SK-N-SH treated with all-trans-retinoic acid at 6 μM for 48 hours (cell line): Measurements from ENCODE around the gene TRPC1.
A peak's percentile ranks its signal among the peaks of the same experiment; 100 is the strongest.

Experiments used
- ATAC-seq: fragments of 200-7000 bp; cut with Tn5 transposase; 3 replicates; pipeline ENCODE4 v1.9.1; 2020; ENCODE audit warnings: mild to moderate bottlenecking, moderate library complexity
- BACH2 ChIP-seq: fragments of 250-450 bp; sonication (Bioruptor Pico); IDR thresholded peaks from 2 replicates; pipeline ENCODE4 v1.9.0; 2021; ENCODE audit warnings: mild to moderate bottlenecking, borderline replicate concordance
- ISL1 ChIP-seq: fragments of 250-450 bp; sonication (Bioruptor Pico); IDR thresholded peaks from 2 replicates; pipeline ENCODE4 v2.1.2; 2022; ENCODE audit warnings: mild to moderate bottlenecking, moderate library complexity
- OSR1 ChIP-seq: fragments of 250-450 bp; sonication (Bioruptor Pico); IDR thresholded peaks from 2 replicates; pipeline ENCODE4 v1.8.0; 2022; ENCODE audit warnings: moderate library complexity, mild to moderate bottlenecking, inconsistent platforms
- PPARA ChIP-seq: fragments of 250-450 bp; sonication (Bioruptor Pico); IDR thresholded peaks from 2 replicates; pipeline ENCODE4 v1.5.0; 2020; ENCODE audit warnings: mild to moderate bottlenecking, borderline replicate concordance
- SNAI2 ChIP-seq: fragments of 250-450 bp; sonication (Bioruptor Pico); IDR thresholded peaks from 2 replicates; pipeline ENCODE4 v1.5.0; 2020; ENCODE audit warnings: mild to moderate bottlenecking, moderate library complexity
- TCF4 ChIP-seq: fragments of 250-450 bp; sonication (Bioruptor Pico); IDR thresholded peaks from 2 replicates; pipeline ENCODE4 v1.8.0; 2021; ENCODE audit warnings: mild to moderate bottlenecking, moderate library complexity, borderline replicate concordance
- TOX ChIP-seq: fragments of 250-450 bp; sonication (Bioruptor Pico); IDR thresholded peaks from 2 replicates; pipeline ENCODE4 v1.8.0; 2021; ENCODE audit warnings: mild to moderate bottlenecking, moderate library complexity, borderline replicate concordance
- ZC3H10 ChIP-seq: fragments of 250-450 bp; sonication (Bioruptor Pico); IDR thresholded peaks from 2 replicates; pipeline ENCODE4 v1.5.1; 2021; ENCODE audit warnings: mild to moderate bottlenecking, moderate library complexity
- ZFP3 ChIP-seq: fragments of 250-450 bp; sonication (Bioruptor Pico); IDR thresholded peaks from 2 replicates; pipeline ENCODE4 v1.5.0; 2020; ENCODE audit warnings: mild to moderate bottlenecking, moderate library complexity
- ZNF565 ChIP-seq: fragments of 450-650 bp; formaldehyde crosslinking; conservative IDR thresholded peaks from 2 replicates; pipeline ENCODE4 v1.5.0; 2020; ENCODE audit warnings: low read depth, mild to moderate bottlenecking, moderate library complexity
- TF ChIP-seq, protein P1 (sequence below): fragments of 250-450 bp; sonication (Bioruptor Pico); IDR thresholded peaks from 2 replicates; pipeline ENCODE4 v1.5.1; 2021; ENCODE audit warnings: mild to moderate bottlenecking, moderate library complexity
- TF ChIP-seq, protein P2 (sequence below): fragments of 250-450 bp; sonication (Bioruptor Pico); IDR thresholded peaks from 2 replicates; pipeline ENCODE4 v1.8.0; 2020; ENCODE audit warnings: mild to moderate bottlenecking, moderate library complexity, borderline replicate concordance
- TF ChIP-seq, protein P3 (sequence below): fragments of 250-450 bp; sonication (Bioruptor Pico); IDR thresholded peaks from 2 replicates; pipeline ENCODE4 v1.8.0; 2021; ENCODE audit warnings: low read depth, mild to moderate bottlenecking, moderate library complexity, borderline replicate concordance

TRPC1 gene

DNA sequence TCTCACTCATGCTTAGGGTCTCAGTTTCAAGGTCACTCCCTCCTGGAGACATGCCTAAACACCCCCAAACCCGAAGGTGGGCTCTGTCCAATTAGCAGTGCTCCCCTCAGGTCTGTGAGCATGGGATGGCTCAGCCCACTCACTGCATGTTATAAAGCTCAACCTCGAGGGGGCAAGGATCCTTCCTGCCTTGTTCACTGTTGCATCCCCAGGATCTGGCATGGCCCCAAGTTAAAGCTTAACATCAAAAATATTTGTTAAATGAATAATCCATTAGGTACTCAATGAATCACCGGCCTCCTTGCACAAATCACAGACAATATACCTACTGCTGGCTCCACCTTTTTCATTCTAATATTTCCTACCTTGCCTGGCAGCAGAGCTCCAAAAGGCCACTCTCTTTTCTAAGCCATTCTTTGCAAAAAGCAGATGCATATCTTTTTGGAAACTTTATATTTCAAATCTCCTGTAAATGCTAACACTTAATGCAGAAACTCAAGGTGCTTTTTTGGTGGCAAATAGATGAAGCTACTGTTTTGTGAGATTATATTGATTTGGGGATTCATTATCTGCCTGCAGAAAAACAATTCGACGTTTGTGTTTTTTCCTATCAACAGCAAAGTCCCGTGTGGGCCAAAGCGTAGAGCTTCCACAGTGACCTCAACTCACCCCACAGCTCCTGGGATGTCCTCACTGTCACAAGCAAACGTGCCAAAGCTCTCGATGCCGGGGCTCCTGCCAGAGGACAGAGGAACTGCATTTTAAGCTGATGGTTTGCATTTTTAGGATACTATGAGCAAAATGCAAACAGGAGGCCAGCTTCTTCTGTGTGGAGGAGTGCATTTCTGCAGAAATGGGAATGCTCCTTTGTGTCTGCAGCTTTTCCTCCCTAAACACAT, 129.7 kb downstream of the TRPC1 start:
- peak; percentile 35 for ATAC-seq
- TF ChIP-seq ZNF565 (CRISPR knock-in tag) (no peak), ISL1 (CRISPR knock-in tag) (0 out of 2 replicates have a peak, but pooled peaks have one; percentile 17), ZC3H10 (CRISPR knock-in tag) (no peak), BACH2 (no peak), OSR1 (CRISPR knock-in tag) (no peak)
- TF ChIP-seq, protein P1, sequence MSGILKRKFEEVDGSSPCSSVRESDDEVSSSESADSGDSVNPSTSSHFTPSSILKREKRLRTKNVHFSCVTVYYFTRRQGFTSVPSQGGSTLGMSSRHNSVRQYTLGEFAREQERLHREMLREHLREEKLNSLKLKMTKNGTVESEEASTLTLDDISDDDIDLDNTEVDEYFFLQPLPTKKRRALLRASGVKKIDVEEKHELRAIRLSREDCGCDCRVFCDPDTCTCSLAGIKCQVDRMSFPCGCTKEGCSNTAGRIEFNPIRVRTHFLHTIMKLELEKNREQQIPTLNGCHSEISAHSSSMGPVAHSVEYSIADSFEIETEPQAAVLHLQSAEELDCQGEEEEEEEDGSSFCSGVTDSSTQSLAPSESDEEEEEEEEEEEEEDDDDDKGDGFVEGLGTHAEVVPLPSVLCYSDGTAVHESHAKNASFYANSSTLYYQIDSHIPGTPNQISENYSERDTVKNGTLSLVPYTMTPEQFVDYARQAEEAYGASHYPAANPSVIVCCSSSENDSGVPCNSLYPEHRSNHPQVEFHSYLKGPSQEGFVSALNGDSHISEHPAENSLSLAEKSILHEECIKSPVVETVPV (CRISPR knock-in tag): no peak
- TF ChIP-seq, protein P2, sequence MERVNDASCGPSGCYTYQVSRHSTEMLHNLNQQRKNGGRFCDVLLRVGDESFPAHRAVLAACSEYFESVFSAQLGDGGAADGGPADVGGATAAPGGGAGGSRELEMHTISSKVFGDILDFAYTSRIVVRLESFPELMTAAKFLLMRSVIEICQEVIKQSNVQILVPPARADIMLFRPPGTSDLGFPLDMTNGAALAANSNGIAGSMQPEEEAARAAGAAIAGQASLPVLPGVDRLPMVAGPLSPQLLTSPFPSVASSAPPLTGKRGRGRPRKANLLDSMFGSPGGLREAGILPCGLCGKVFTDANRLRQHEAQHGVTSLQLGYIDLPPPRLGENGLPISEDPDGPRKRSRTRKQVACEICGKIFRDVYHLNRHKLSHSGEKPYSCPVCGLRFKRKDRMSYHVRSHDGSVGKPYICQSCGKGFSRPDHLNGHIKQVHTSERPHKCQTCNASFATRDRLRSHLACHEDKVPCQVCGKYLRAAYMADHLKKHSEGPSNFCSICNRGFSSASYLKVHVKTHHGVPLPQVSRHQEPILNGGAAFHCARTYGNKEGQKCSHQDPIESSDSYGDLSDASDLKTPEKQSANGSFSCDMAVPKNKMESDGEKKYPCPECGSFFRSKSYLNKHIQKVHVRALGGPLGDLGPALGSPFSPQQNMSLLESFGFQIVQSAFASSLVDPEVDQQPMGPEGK: no peak

DNA sequence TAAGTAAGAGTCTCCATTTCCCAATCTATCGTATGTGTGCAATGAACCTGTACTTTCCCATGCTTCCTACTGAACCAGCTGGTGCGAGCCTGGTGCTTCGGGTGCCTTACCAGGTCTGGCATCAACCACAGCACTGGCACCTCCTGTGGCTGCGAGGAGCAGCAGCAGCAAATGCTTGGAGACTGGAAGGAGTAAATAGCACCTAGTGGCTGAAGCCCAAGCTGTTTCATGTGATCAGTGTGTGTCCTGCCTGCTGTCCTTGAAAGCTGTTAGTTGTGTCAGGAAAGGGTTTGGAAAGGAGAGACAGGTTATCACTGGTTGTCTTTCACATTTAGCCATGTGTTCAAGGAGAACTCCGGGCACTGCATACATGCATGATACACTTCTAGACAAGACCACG, 133.2 kb downstream of the TRPC1 start:
- TF ChIP-seq ZNF565 (CRISPR knock-in tag) (no peak), SNAI2 (CRISPR knock-in tag) (no peak), BACH2 (no peak), OSR1 (CRISPR knock-in tag) (no peak), ZC3H10 (CRISPR knock-in tag) (no peak), ZFP3 (CRISPR knock-in tag) (no peak), TOX (no peak), PPARA (no peak), ISL1 (CRISPR knock-in tag) (no peak), TCF4 (CRISPR knock-in tag) (no peak)
- TF ChIP-seq, protein P3, sequence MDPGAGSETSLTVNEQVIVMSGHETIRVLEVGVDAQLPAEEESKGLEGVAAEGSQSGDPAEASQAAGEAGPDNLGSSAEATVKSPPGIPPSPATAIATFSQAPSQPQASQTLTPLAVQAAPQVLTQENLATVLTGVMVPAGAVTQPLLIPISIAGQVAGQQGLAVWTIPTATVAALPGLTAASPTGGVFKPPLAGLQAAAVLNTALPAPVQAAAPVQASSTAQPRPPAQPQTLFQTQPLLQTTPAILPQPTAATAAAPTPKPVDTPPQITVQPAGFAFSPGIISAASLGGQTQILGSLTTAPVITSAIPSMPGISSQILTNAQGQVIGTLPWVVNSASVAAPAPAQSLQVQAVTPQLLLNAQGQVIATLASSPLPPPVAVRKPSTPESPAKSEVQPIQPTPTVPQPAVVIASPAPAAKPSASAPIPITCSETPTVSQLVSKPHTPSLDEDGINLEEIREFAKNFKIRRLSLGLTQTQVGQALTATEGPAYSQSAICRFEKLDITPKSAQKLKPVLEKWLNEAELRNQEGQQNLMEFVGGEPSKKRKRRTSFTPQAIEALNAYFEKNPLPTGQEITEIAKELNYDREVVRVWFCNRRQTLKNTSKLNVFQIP (CRISPR knock-in tag): no peak
- TF ChIP-seq, protein P1 (CRISPR knock-in tag): no peak
- TF ChIP-seq, all 23 proteins: peak for 0
- ATAC-seq: peak; percentile 96
